Keratinocyte (primary cell): ENCODE measurements around the gene KIF2C. TPM values are rescaled to one million over a fixed set of nuclear protein-coding genes. Genes with fewer than 3 reads are reported as not detected.

Source experiments
- DNase-seq: peaks from one replicate; pipeline ENCODE4 v3.0.0-alpha.2; 2011; ENCODE audit warnings: low read depth, missing footprints, low spot score
- FAIRE-seq: peaks from 2 replicates; lab custom pipeline; 2011; peaks lifted over from hg19 to GRCh38; lab: Jason Lieb, UNC
- H2AFZ ChIP-seq: 2 replicates; pipeline ENCODE4 v1.6.0; 2012; ENCODE audit warnings: low read length, control low read depth, inconsistent platforms; ENCODE audit not compliant: control insufficient read depth
- H3K27ac ChIP-seq: 2 replicates; pipeline ENCODE4 v1.5.1; 2011; ENCODE audit warnings: low read length; ENCODE audit not compliant: control insufficient read depth, insufficient read depth
- H3K27me3 ChIP-seq: 3 replicates; pipeline ENCODE4 v1.6.0; 2011; ENCODE audit warnings: low read length; ENCODE audit not compliant: control insufficient read depth, insufficient read depth; ENCODE audit errors: extremely low read depth
- H3K36me3 ChIP-seq, 2 experiments: 2 replicates in 1 of 2; 3 replicates in 1 of 2; pipeline ENCODE4 v1.5.1; 2011; ENCODE audit warnings: low read length in 2 of 2, mild to moderate bottlenecking in 1 of 2; ENCODE audit not compliant: control insufficient read depth in 2 of 2, insufficient read depth in 2 of 2; ENCODE audit errors: extremely low read depth in 1 of 2
- H3K4me1 ChIP-seq: 3 replicates; pipeline ENCODE4 v1.5.1; 2011; ENCODE audit warnings: low read length; ENCODE audit not compliant: control insufficient read depth, insufficient read depth; ENCODE audit errors: extremely low read depth
- H3K4me2 ChIP-seq: 3 replicates; pipeline ENCODE4 v1.6.0; 2011; ENCODE audit warnings: low read depth, low read length; ENCODE audit not compliant: control insufficient read depth, insufficient read depth; ENCODE audit errors: extremely low read depth
- H3K4me3 ChIP-seq, 3 experiments: fragments of 200-600 bp in 1 of 3; sonication (generic) in 1 of 3; 2 replicates in 2 of 3; 3 replicates in 1 of 3; pipeline ENCODE4 v1.5.1; 2011 to 2016; ENCODE audit warnings: low read length in 3 of 3, mild to moderate bottlenecking in 3 of 3, control low read depth in 2 of 3, inconsistent platforms in 1 of 3, low read depth in 1 of 3, mixed read lengths in 1 of 3, mixed run types in 1 of 3, moderate library complexity in 1 of 3; ENCODE audit not compliant: control insufficient read depth in 2 of 3, insufficient read depth in 2 of 3; ENCODE audit errors: extremely low read depth in 1 of 3
- H3K79me2 ChIP-seq: 2 replicates; pipeline ENCODE4 v1.6.0; 2012; ENCODE audit warnings: low read length; ENCODE audit not compliant: control insufficient read depth, insufficient read depth
- H3K9ac ChIP-seq: 3 replicates; pipeline ENCODE4 v1.6.0; 2011; ENCODE audit warnings: low read length; ENCODE audit not compliant: control insufficient read depth, insufficient read depth; ENCODE audit errors: extremely low read depth
- H3K9me1 ChIP-seq: 3 replicates; pipeline ENCODE4 v1.6.0; 2011; ENCODE audit warnings: low read length; ENCODE audit not compliant: control insufficient read depth, insufficient read depth; ENCODE audit errors: extremely low read depth
- H3K9me3 ChIP-seq: 2 replicates; pipeline ENCODE4 v1.5.1; 2012; ENCODE audit warnings: low read depth, low read length; ENCODE audit not compliant: control insufficient read depth
- H4K20me1 ChIP-seq: 3 replicates; pipeline ENCODE4 v1.6.0; 2011; ENCODE audit warnings: low read length; ENCODE audit not compliant: control insufficient read depth, insufficient read depth; ENCODE audit errors: extremely low read depth
- EZH2 ChIP-seq: IDR thresholded peaks from one replicate; pipeline ENCODE4 v1.6.1; 2012; ENCODE audit warnings: inconsistent platforms, mild to moderate bottlenecking, low read length, moderate library complexity
- dilution Hi-C: fragments of 300-500 bp; cut with MboI; formaldehyde crosslinking; loops from one replicate; pipeline ENCODE4 v1.7.0; 2020; ENCODE audit warnings: low sequenced_read_pairs; ENCODE audit not compliant: extremely low pct_ligation_motif_present
- polyA plus RNA-seq, 5 experiments: library from polyadenylated mRNA; depleted of rRNA in 3 of 5; stranded (reverse) in 3 of 5; stranded (forward) in 1 of 5; unstranded in 1 of 5; fragments of >200 nt; gene quantifications; 1 replicate in 1 of 5; 2 replicates in 3 of 5; 3 replicates in 1 of 5; pipeline versions ENCODE4 v1.2.1 to v1.2.3, GENCODE V29; 2011 to 2012; ENCODE audit warnings: missing spikeins in 2 of 5, low read depth in 1 of 5, low replicate concordance in 1 of 5
- TF ChIP-seq, protein P1 (sequence below), 3 experiments: IDR thresholded peaks in 1 of 3; conservative IDR thresholded peaks in 1 of 3; optimal IDR thresholded peaks in 1 of 3; 2 replicates in 2 of 3; 3 replicates in 1 of 3; pipeline versions ENCODE3 to v1.5.1; 2011; ENCODE audit warnings: low read length in 3 of 3, mild to moderate bottlenecking in 3 of 3, moderate library complexity in 2 of 3, control low read depth in 1 of 3, inconsistent platforms in 1 of 3; ENCODE audit not compliant: insufficient read depth in 2 of 3; ENCODE audit errors: extremely low read depth in 1 of 3

KIF2C gene
- polyA plus RNA-seq, 1 donor (not counting 4 experiments of a cell fraction or from before 2014, with no cell fraction given), result 16.3 TPM

GRCh38 chr1:44776730-44777068 is 37.1 kb downstream of the KIF2C start:
- Histone ChIP-seq H3K36me3 (peaks cover 26 to 44% of the 10 kb centered on the region in 2 experiments), H3K4me2 (peak overlapping the region; percentile 92), H3K9me1 (peaks cover 2% of the 10 kb centered on the region), H3K79me2 (peaks cover 36% of the 10 kb centered on the region), H3K27me3 (no peaks in the 10 kb centered on the region), H3K9me3 (no peaks in the 10 kb centered on the region), H3K9ac (peak overlapping the region; percentile 92), H4K20me1 (peaks cover 19% of the 10 kb centered on the region), H2AFZ (no peak overlapping the region), H3K27ac (peak overlapping the region; percentile 97), H3K4me1 (peaks cover 17% of the 10 kb centered on the region), H3K4me3 (peak overlapping the region; percentile 85 to 94 (median 92))
- DNase-seq, result no peak
- no peak for FAIRE-seq
- TF ChIP-seq EZH2, result no peak
- TF ChIP-seq, protein P1, sequence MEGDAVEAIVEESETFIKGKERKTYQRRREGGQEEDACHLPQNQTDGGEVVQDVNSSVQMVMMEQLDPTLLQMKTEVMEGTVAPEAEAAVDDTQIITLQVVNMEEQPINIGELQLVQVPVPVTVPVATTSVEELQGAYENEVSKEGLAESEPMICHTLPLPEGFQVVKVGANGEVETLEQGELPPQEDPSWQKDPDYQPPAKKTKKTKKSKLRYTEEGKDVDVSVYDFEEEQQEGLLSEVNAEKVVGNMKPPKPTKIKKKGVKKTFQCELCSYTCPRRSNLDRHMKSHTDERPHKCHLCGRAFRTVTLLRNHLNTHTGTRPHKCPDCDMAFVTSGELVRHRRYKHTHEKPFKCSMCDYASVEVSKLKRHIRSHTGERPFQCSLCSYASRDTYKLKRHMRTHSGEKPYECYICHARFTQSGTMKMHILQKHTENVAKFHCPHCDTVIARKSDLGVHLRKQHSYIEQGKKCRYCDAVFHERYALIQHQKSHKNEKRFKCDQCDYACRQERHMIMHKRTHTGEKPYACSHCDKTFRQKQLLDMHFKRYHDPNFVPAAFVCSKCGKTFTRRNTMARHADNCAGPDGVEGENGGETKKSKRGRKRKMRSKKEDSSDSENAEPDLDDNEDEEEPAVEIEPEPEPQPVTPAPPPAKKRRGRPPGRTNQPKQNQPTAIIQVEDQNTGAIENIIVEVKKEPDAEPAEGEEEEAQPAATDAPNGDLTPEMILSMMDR (optimal IDR thresholded peaks at IDR 0.05 in 1 of 3, IDR thresholded peaks at IDR 0.05 in 1 of 3, conservative IDR thresholded peaks at IDR 0.05 in 1 of 3; ENCODE audit: extremely low read depth in 1 of 3, insufficient read depth in 2 of 3, low read length in 3 of 3), result no peak
- dilution Hi-C loops, result no loop called here

DNA sequence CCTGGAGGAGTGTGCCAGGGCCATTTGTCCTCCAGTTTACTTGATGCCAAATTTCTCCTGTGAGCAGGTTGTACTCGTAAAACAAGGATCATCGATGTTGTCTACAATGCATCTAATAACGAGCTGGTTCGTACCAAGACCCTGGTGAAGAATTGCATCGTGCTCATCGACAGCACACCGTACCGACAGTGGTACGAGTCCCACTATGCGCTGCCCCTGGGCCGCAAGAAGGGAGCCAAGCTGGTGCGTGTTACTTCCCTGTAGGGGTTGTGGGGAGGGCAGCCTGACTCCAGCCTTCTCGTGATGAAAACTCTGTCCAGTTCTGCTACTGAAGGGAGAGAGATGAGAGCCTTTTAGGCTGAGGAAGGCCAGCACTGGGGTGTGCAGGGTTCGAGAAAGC is 37.9 kb downstream of the KIF2C start:
- Histone ChIP-seq H3K4me3 (peak overlapping the region; percentile 85 to 94 (median 92)), H2AFZ (no peak overlapping the region), H3K79me2 (peaks cover 36% of the 10 kb centered on the region), H3K9me1 (peaks cover 2% of the 10 kb centered on the region), H3K27ac (no peak overlapping the region), H4K20me1 (peaks cover 19% of the 10 kb centered on the region), H3K36me3 (peaks cover 26 to 47% of the 10 kb centered on the region in 2 experiments), H3K9ac (peak overlapping the region; percentile 92), H3K27me3 (no peaks in the 10 kb centered on the region), H3K4me2 (peak overlapping the region; percentile 92), H3K9me3 (no peaks in the 10 kb centered on the region), H3K4me1 (peaks cover 17% of the 10 kb centered on the region)
- no peak for TF ChIP-seq EZH2
- dilution Hi-C loops, result no loop called here
- DNase-seq (no peak), FAIRE-seq (no peak)
